HCT116 (cell line): ENCODE measurements around the gene LRPPRC. TPM values are rescaled to one million over a fixed set of nuclear protein-coding genes. Genes with fewer than 3 reads are reported as not detected.

Source experiments
- ATAC-seq: fragments of 200-7000 bp; cut with Tn5 transposase; 2 replicates; pipeline ENCODE4 v1.9.1; 2020; ENCODE audit warnings: mild to moderate bottlenecking, moderate library complexity
- Bru-seq: library from RNA; stranded (reverse); fragments of 400-500 nt; gene quantifications from one replicate; lab custom pipeline; 2021; lab: Mats Ljungman, UMichigan
- BruChase-seq, 2 experiments: library from RNA; stranded (reverse); fragments of 400-500 nt; gene quantifications; one replicate each; lab custom pipeline; 2021; lab: Mats Ljungman, UMichigan
- BruUV-seq: library from RNA; stranded (reverse); fragments of 400-500 nt; replicated peaks from 2 replicates; lab custom pipeline; 2021; lab: Mats Ljungman, UMichigan
- CTCF ChIA-PET: fragments of 300-600 bp; sonication (Branson Sonifier 250); formaldehyde crosslinking; loops from one replicate; lab custom pipeline; 2021; ENCODE audit warnings: antibody characterized with exemption; lab: Charles Lee
- POLR2A ChIA-PET: fragments of 300-600, 350-600 bp; sonication (Branson Sonifier 250); formaldehyde crosslinking; loops from one replicate; lab custom pipeline; 2021; ENCODE audit warnings: antibody characterized with exemption; lab: Charles Lee
- RAD21 ChIA-PET, 2 experiments: fragments of 300-600 bp; sonication (Branson Sonifier 250); formaldehyde crosslinking; loops; one replicate each; lab custom pipeline; 2023; ENCODE audit warnings: low total read pairs in 2 of 2; ENCODE audit not compliant: uncharacterized antibody in 2 of 2, unreplicated experiment in 2 of 2, low non-redundant PET in 1 of 2; lab: Charles Lee
- DNase-seq: peaks from one replicate; pipeline ENCODE4 v3.0.0-alpha.2; 2010; ENCODE audit warnings: low read depth, low spot score
- H2AFZ ChIP-seq: fragments of 200-600 bp; shearing (Covaris generic), sonication (generic); 2 replicates; pipeline ENCODE4 v1.6.1; 2017; ENCODE audit warnings: low read depth, mixed run types, mixed read lengths, antibody characterized with exemption, low read length; ENCODE audit not compliant: poor library complexity, severe bottlenecking
- H3K27ac ChIP-seq: 2 replicates; pipeline ENCODE4 v1.5.1; 2012; ENCODE audit warnings: low read depth, low read length
- H3K27me3 ChIP-seq: fragments of 200-600 bp; sonication (generic); 2 replicates; pipeline ENCODE4 v1.6.1; 2016; ENCODE audit warnings: mixed run types, low read length, mixed read lengths; ENCODE audit not compliant: insufficient read depth
- H3K36me3 ChIP-seq, 2 experiments: fragments of 200-500 bp in 1 of 2; fragments of 200-600 bp in 1 of 2; sonication (Bioruptor generic) in 1 of 2; sonication (generic) in 1 of 2; 2 replicates each; pipeline versions ENCODE4 v1.5.1 to v1.6.1; 2014 to 2016; ENCODE audit warnings: low read length in 2 of 2, inconsistent platforms in 1 of 2, mixed read lengths in 1 of 2, mixed run types in 1 of 2; ENCODE audit not compliant: insufficient read depth in 2 of 2, control insufficient read depth in 1 of 2
- H3K4me1 ChIP-seq, 2 experiments: fragments of 200-600 bp in 1 of 2; sonication (generic) in 1 of 2; 2 replicates each; pipeline versions ENCODE4 v1.5.1 to v1.6.1; 2012 to 2017; ENCODE audit warnings: low read length in 2 of 2, inconsistent platforms in 1 of 2, mild to moderate bottlenecking in 1 of 2, mixed read lengths in 1 of 2, mixed run types in 1 of 2, moderate library complexity in 1 of 2; ENCODE audit not compliant: insufficient read depth in 2 of 2, control insufficient read depth in 1 of 2
- H3K4me2 ChIP-seq: fragments of 200-600 bp; sonication (generic); 2 replicates; pipeline ENCODE4 v1.6.1; 2017; ENCODE audit warnings: mixed run types, low read length, mixed read lengths
- H3K4me3 ChIP-seq, 2 experiments: fragments of 200-600 bp in 1 of 2; sonication (generic) in 1 of 2; replicated peaks in 1 of 2; 2 replicates each; pipeline ENCODE4 v1.5.1; 2011 to 2016; ENCODE audit warnings: low read length in 2 of 2, control low read depth in 1 of 2, low read depth in 1 of 2, mild to moderate bottlenecking in 1 of 2, mixed read lengths in 1 of 2, mixed run types in 1 of 2
- H3K79me2 ChIP-seq: fragments of 200-600 bp; sonication (generic); 2 replicates; pipeline ENCODE4 v1.6.1; 2017; ENCODE audit warnings: mild to moderate bottlenecking, mixed run types, low read length, moderate library complexity, mixed read lengths; ENCODE audit not compliant: insufficient read depth
- H3K9ac ChIP-seq: fragments of 200-600 bp; sonication (generic); 2 replicates; pipeline ENCODE4 v1.6.1; 2016; ENCODE audit warnings: low read length, mixed read lengths
- H3K9me2 ChIP-seq: fragments of 200-600 bp; sonication (generic), shearing (Covaris generic); 2 replicates; pipeline ENCODE4 v1.6.1; 2017; ENCODE audit warnings: mixed run types, mild to moderate bottlenecking, moderate library complexity; ENCODE audit not compliant: insufficient read depth
- H3K9me3 ChIP-seq, 2 experiments: fragments of 200-500 bp in 1 of 2; fragments of 200-600 bp in 1 of 2; sonication (Bioruptor generic) in 1 of 2; sonication (generic) in 1 of 2; 2 replicates each; pipeline ENCODE4 v1.6.1; 2014 to 2017; ENCODE audit warnings: low read length in 2 of 2, mixed read lengths in 2 of 2, inconsistent platforms in 1 of 2, low read depth in 1 of 2, mild to moderate bottlenecking in 1 of 2, mixed run types in 1 of 2, moderate library complexity in 1 of 2; ENCODE audit not compliant: control insufficient read depth in 1 of 2, insufficient read depth in 1 of 2
- H4K20me1 ChIP-seq: fragments of 200-600 bp; sonication (generic), shearing (Covaris generic); 2 replicates; pipeline ENCODE4 v1.6.1; 2017; ENCODE audit warnings: mixed run types, mild to moderate bottlenecking, moderate library complexity; ENCODE audit not compliant: insufficient read depth
- CEBPB ChIP-seq: IDR thresholded peaks from 2 replicates; pipeline ENCODE4 v1.6.1; 2012; ENCODE audit warnings: low read depth
- CTCF ChIP-seq, 3 experiments: fragments of 200-600 bp in 1 of 3; sonication (generic) in 1 of 3; IDR thresholded peaks in 2 of 3; conservative IDR thresholded peaks in 1 of 3; 2 replicates each; pipeline ENCODE4 v1.5.1; 2012 to 2017; ENCODE audit warnings: low read depth in 2 of 3, low read length in 2 of 3, antibody characterized with exemption in 1 of 3, borderline replicate concordance in 1 of 3, control low read depth in 1 of 3, mild to moderate bottlenecking in 1 of 3, mixed read lengths in 1 of 3, mixed run types in 1 of 3, moderate library complexity in 1 of 3; ENCODE audit not compliant: insufficient read depth in 1 of 3
- EGR1 ChIP-seq: IDR thresholded peaks from 2 replicates; pipeline ENCODE4 v1.6.1; 2012; ENCODE audit warnings: low read depth
- ELF1 ChIP-seq: IDR thresholded peaks from 2 replicates; pipeline ENCODE4 v1.6.1; 2012; ENCODE audit warnings: low read depth, borderline replicate concordance
- EZH2 ChIP-seq: fragments of 200-600 bp; sonication (generic); IDR thresholded peaks from 2 replicates; pipeline ENCODE4 v1.6.1; 2017; ENCODE audit warnings: antibody characterized with exemption, mixed run types
- JUND ChIP-seq: IDR thresholded peaks from 2 replicates; pipeline ENCODE4 v1.6.1; 2012
- MAX ChIP-seq: IDR thresholded peaks from 2 replicates; pipeline ENCODE4 v1.6.1; 2012
- POLR2A ChIP-seq: IDR thresholded peaks from 2 replicates; pipeline ENCODE4 v1.7.0; 2011; ENCODE audit warnings: borderline replicate concordance; ENCODE audit not compliant: insufficient read depth, insufficient read length; ENCODE audit errors: extremely low read depth
- POLR2AphosphoS5 ChIP-seq: IDR thresholded peaks from 2 replicates; pipeline ENCODE4 v1.6.1; 2011; ENCODE audit warnings: mild to moderate bottlenecking, low read depth, low read length, moderate library complexity
- RAD21 ChIP-seq: IDR thresholded peaks from 2 replicates; pipeline ENCODE4 v1.6.1; 2012; ENCODE audit warnings: low read depth, mild to moderate bottlenecking
- SIN3A ChIP-seq: IDR thresholded peaks from 2 replicates; pipeline ENCODE4 v1.6.1; 2012; ENCODE audit warnings: low read depth
- SP1 ChIP-seq: IDR thresholded peaks from 2 replicates; pipeline ENCODE4 v1.6.1; 2012; ENCODE audit warnings: low read depth
- SRF ChIP-seq: IDR thresholded peaks from 2 replicates; pipeline ENCODE4 v1.6.1; 2012; ENCODE audit warnings: low read depth
- TCF7L2 ChIP-seq: IDR thresholded peaks from 2 replicates; pipeline ENCODE4 v1.7.0; 2011; ENCODE audit warnings: borderline replicate concordance, inconsistent platforms; ENCODE audit not compliant: insufficient read depth, insufficient read length; ENCODE audit errors: extremely low read depth
- YY1 ChIP-seq: IDR thresholded peaks from 2 replicates; pipeline ENCODE4 v1.6.1; 2011; ENCODE audit warnings: low read length, low read depth, moderate library complexity, mild to moderate bottlenecking; ENCODE audit not compliant: insufficient replicate concordance; ENCODE audit errors: extremely low read depth
- ZFX ChIP-seq: fragments of 450-650 bp; IDR thresholded peaks from 2 replicates; pipeline ENCODE4 v1.6.1; 2017
- ZNF274 ChIP-seq: fragments of 200-500 bp; sonication (Bioruptor generic); IDR thresholded peaks from 2 replicates; pipeline ENCODE4 v1.6.1; 2014; ENCODE audit warnings: mild to moderate bottlenecking, low read depth, low read length, inconsistent platforms
- intact Hi-C: fragments of 100-400 bp; cut with micrococcal nuclease; formaldehyde crosslinking; loops from 2 replicates; pipeline ENCODE4 v1.10.0; 2022
- long read RNA-seq: library from polyadenylated mRNA; unstranded; transcript quantifications from one replicate; pipeline ENCODE4 v2.0.0, GENCODE V29; 2021; ENCODE audit not compliant: unreplicated experiment
- polyA plus RNA-seq: library from polyadenylated mRNA; unstranded; fragments of >200 nt; gene quantifications from 2 replicates; pipeline ENCODE4 v1.2.1, GENCODE V29; 2012; ENCODE audit warnings: missing spikeins
- total RNA-seq: library from RNA; stranded (reverse); gene quantifications from one replicate; pipeline ENCODE4 v1.2.1, GENCODE V29; 2021; ENCODE audit not compliant: unreplicated experiment

Gene LRPPRC
- total RNA-seq (210 TPM), Bru-seq, nascent RNA (percentile 97 among the genes with signal in this experiment), BruChase-seq, experiment 1, labeled RNA remaining after a 6-hour chase (percentile 96 among the genes with signal in this experiment), BruChase-seq, experiment 2, labeled RNA remaining after a 2-hour chase (percentile 97 among the genes with signal in this experiment)
- 63.0 and 78.4 TPM in 2 replicates for polyA plus RNA-seq
- long read RNA-seq, full-length matches to known transcripts, result 507 of 737 reads
- long read RNA-seq, partial matches to known transcripts, result 120 of 737 reads
- long read RNA-seq, other reads (novel, unspliced or antisense), result 110 of 737 reads

- Histone ChIP-seq H3K4me3 (peak within 1 kb of the TSS; percentile 100), H3K4me2 (peak within 1 kb of the TSS; percentile 88), H3K27ac (peak within 1 kb of the TSS; percentile 85), H4K20me1 (peaks cover 42% of the 10 kb centered on the region; the same call in 1 of the 2 replicates), H3K79me2 (peaks cover 54% of the 10 kb centered on the region), H3K9me3 (no peaks in the 10 kb centered on the region), H3K9me2 (no peaks in the 10 kb centered on the region), H3K9ac (peak within 1 kb of the TSS; percentile 94), H2AFZ (peak within 1 kb of the TSS; percentile 58), H3K4me1 (peaks cover 14 to 23% of the 10 kb centered on the region in 2 experiments), H3K27me3 (no peaks in the 10 kb centered on the region), H3K36me3 (peaks cover 21 to 31% of the 10 kb centered on the region in 2 experiments)
- CTCF ChIA-PET, result interaction anchor here (1.0 kb wide), 1 partner anchor 48 kb away, joined by 3 read pairs; no protein-coding TSS in a partner anchor
- intact Hi-C loops, result no loop called here
- peak; percentile 89 for ATAC-seq
- RAD21 ChIA-PET, result no interaction called here
- peak; percentile 94 for DNase-seq
- no TSS peak for BruUV-seq
- POLR2A ChIA-PET, result no interaction called here
- TF ChIP-seq ZFX (peak; percentile 86), YY1 (peak; percentile 82), EGR1 (peak; percentile 87), RAD21 (no peak), SIN3A (peak; percentile 70), MAX (peak; percentile 94), JUND (peak; percentile 85), SP1 (peak; percentile 98), CEBPB (no peak), POLR2A (peak; percentile 84), TCF7L2 (peak; percentile 10), POLR2AphosphoS5 (peak; percentile 93), CTCF (IDR thresholded peaks at IDR 0.05 in 2 of 3, conservative IDR thresholded peaks at IDR 0.05 in 1 of 3; ENCODE audit: borderline replicate concordance in 1 of 3, insufficient read depth in 1 of 3, low read depth in 2 of 3, low read length in 2 of 3) (no peak), EZH2 (no peak), ZNF274 (no peak), ELF1 (no peak; the same call in 1 of the 2 replicates), SRF (no peak)
Measured at GRCh38 chr2:43995733-43996533, at the start of gene LRPPRC. LRPPRC (minus strand) TSS chr2:43995989; CDS start chr2:43995947, 42 bp downstream.
